GM21619 (cell line): ENCODE measurements around the gene UMAD1.

Source experiments
- ATAC-seq: cut with Tn5 transposase; IDR thresholded peaks from one replicate; pipeline ENCODE4 v1.9.1; 2021; ENCODE audit not compliant: unreplicated experiment

The UMAD1 gene

DNA sequence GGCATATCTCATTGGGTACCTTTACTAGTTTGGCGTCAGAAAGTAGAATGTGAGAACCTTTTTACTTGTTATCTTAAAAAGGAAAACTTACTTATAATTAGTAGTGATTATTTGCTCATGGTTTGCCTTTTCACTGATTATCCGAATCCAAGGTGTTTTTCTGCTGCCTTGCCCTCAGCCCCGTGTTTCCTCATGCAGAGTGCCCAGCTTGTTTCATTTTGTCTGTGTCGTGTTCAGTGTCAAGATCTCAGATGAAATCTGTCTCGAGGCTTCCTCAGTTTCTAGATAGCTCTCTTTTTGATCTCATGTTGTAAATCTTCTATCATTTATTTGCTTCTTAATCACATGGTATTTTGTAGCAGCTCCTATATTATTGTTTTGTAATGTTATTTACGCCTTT is 47.8 kb downstream of the UMAD1 start:
- no peak for ATAC-seq

DNA sequence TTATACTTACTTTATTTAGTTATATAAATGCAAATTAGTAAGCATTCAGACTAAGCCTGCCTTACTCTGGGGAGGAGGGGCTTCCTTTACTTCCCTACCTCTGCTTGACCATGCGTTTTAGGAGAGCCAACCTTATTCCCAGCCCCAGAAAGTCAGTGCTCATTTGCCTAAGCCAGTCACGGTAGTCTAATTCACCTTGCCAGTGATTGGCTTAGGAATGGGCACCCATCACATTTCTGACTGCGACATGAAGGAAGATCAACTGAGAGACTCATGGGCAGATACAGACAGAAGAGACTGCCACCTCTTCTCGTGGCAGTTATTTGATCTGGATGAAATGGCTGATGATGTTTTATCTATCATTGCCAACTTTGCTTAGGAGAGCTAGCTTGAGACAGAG is 48.4 kb downstream of the UMAD1 start:
- ATAC-seq: no peak

DNA sequence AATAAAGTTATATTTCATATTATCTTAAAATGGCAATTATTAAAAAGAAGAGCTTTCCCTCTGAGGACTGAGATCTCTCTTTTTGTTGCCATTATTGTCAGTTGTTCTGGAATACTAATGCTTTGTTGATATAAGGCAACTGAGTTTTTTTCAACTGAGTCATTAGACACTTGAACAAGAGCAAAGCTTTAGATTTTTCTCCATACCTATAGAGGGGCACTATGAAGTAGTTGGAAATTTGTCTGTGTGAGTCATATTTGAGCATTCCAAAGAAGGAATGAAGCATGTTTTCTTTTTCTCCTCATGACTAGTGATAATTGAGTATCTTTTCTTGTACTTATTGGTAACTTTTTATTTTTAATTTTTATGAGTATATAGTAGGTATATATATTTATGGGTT is 53.3 kb downstream of the UMAD1 start:
- ATAC-seq: no peak

DNA sequence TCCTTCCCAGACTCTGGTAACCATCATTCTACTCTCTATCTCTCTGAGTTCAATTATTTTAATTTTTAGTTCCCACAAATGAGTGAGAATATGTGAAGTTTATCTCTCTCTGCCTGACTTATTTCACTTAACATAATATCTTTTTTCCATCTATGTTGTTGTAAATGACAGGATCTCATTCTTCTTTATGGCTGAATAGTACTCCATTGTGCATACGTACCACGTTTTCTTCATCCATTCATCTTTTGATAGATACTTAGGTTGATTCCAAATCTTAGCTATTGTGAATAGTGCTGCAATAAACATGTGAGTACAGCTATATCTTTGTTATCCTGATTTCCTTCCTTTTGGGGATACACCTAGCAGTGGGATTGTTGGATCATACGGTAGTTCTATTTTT is 54.0 kb downstream of the UMAD1 start:
- no peak for ATAC-seq

DNA sequence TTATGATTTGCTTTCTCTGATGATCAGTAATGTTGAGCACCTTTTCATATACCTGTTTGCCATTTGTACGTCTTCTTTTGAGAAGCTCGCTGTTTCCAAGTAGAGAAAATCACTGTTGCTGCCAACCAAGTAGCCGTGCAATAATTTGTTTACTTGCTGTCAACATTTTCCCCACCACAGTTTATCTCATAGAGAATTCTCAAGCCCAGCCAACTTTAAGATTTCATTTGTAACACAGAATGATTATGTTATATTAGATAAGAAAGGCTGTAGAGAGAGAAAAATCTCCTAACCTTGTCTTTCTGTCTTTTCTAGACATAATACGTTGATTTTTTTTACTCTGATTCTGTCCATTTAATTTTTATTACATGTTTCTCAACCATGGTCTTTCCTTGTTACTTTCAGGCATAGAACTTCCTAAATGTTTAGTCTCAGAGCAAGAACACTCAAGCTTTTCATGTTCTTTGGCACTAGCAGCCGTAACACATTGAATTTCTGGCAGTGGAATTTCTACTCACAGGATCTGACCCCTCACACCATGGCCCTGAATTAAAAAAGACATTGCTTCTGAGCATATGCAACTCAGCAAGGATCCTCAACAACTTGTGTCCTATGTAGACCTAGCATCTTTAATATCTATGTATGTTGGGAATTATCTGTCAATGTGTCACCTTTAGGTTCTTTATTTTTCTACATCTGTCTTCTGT is 54.7 kb downstream of the UMAD1 start:
- ATAC-seq: no peak

DNA sequence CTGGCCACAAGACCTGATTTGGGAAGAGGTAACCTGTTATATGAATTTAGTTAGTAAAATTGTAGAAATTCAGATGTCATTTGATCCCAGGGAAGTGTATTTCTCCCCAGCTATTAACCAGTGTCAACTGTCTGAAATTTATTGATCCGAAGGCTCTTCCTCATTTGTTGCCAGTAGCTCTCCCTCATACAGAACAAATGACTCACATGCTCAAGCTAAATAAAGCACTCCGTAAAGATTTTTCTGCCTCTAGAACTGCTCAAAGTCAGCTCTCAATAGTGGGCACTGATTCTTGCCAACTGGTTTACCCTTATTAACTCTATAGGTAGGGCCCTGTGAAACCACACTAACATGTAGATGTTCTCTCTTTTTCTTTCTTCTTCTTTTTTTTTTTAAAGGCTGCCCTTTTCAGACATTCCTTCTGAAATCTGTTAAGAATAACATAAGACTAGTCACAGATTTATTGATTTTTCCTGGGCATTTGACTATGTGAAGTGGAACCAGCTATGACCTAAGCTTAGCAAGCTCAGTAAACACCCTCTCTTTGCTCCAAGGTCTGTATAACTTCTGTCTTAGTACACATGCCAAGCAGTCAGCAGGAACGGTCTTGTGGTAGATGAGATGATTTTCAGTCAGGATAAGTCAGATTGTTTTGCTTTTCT is 56.0 kb downstream of the UMAD1 start:
- no peak for ATAC-seq

DNA sequence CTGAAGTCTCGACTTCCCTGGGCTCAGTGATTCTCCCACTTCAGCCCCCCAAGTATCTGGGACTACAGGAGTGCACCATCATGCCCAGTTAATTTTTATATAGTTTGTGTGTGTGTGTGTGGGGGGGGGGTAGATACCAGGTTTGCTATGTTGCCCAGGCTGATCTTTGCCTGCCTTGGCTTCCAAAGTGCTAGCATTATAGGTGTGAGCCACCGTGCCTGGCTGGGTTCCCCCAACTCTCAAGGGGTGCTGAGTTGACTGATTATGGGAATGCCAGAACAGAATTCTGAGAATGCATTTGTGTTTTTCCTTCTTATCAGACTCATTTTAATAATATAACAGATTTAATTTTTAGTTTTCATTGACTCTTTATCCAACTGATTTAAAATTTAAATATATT is 58.4 kb downstream of the UMAD1 start:
- ATAC-seq: no peak

DNA sequence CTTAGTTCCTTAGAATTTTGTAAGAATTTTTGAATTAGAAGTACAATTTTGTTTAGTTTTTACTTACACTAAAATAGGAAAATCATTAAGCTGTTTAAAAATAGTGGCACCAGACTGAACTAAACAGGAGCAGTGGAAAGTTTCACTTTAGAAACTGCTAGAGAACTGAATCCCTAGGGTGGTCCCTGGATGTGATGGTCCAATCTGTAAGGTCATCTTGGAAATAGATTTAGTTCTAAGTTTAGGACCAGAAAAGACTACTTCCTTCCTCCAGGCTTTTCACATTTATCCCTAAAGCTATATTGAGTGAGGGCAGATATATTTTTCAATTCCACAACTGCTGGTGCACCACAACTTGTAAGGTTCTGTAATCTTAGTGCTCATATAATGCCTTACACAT is 58.8 kb downstream of the UMAD1 start:
- ATAC-seq: no peak

DNA sequence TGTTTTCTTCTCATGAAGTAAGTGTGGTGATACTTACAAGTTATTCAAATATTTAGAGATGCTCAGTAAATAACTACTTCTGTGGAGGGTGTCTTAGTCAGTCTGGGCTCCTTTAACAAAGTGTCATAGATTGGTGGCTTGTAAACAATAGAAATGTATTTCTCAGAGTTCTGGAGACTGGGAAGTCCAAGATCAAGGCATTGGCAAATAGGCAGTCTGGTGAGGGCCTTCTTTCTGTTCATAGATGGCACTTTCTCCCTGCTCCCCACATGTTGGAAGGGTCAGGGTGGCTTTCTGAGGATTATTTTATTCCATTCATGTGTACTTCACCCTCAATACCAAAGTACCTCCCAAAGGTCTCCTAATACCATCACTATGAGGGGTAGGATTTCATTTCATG is 59.4 kb downstream of the UMAD1 start:
- ATAC-seq: no peak

DNA sequence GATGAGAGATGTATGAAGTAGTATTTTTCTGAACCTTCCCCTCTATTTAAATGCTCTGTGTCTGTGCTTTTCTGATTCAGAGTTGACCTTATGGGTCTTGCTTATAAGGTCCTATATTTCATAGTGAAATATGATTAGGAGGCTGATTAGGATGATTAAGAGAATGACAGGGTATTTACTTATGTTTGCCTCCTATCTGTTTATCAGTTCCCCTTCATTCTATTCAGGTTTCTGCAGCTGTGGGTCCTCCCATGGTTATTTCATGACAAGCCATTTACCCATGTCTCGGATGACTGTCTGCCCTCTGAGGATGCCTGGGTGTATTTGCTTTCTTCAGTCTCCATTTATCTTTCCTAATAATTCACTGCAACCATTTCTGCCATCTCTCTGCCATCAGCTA is 61.0 kb downstream of the UMAD1 start:
- no peak for ATAC-seq

DNA sequence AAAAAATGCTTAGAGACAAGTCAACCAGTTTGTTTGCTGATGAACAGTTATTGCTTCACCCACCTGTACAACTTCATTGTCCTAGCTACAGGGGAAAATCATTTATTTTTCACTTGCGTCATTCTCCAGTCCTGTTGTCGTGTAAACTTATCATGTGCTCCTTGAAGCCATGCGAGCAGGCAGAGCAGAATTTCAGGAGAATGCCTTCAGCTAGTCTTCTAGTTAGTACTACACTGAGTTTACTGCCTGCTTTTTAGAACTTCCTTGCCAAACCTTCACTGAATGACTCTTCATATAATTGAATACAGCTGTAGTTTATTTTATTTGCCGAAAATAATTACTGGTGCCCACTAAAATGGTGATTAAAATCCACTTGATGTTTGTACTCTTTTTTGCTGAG is 62.3 kb downstream of the UMAD1 start:
- no peak for ATAC-seq

DNA sequence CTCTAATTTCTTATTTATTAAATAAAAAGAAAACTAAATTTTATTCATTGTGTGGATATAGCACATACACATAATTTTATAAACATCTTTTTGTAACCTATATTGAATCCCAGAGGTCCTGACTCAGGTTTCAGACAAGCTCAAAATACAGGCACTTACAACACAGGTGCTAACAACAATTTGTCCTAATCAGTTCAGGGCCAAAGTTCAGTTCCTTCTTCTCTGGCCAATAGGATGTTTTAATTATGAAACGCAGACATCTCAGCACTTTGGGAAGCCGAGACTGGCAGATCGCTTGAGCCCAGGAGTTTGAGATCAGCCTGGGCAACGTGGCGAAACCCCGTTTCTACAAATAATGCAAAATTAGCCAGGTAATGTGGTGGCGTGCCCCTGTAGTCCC is 62.9 kb downstream of the UMAD1 start:
- no peak for ATAC-seq

DNA sequence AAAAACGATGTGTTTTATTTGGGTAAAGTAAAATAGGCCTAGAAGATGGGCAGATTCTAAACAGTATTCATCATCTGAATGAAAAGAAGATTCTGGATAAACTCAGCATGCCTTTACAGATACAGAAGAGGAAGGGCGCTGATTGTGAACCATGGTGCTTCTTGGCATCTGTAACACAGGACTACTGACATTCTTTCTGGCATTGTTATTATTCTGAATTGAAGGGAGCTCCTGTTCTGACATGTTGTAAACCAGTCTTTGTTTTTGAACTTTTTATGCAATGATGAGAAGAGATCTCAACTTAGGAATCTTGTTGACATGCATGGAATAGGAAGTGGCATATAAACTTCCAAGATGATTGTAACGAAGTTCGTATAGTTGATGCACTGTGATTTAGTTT is 64.3 kb downstream of the UMAD1 start:
- ATAC-seq: no peak

DNA sequence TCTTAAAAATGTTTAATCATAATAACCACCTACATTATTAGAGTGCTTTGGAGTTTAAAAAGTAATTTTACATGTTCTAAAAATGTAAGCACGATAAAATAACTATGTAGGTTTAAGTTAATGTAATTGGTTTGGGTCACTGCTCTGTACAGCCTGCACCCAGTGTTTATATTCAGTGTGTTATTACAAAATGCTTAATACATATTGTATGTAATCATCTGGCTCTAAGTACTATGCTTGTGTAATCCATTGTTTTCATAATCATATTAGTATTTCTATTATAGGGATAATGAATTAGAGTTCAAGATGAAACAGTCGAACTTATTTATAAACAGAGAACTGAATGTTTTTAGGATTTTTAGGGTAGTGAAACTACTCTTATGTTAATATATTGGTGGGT is 64.8 kb downstream of the UMAD1 start:
- ATAC-seq: no peak

DNA sequence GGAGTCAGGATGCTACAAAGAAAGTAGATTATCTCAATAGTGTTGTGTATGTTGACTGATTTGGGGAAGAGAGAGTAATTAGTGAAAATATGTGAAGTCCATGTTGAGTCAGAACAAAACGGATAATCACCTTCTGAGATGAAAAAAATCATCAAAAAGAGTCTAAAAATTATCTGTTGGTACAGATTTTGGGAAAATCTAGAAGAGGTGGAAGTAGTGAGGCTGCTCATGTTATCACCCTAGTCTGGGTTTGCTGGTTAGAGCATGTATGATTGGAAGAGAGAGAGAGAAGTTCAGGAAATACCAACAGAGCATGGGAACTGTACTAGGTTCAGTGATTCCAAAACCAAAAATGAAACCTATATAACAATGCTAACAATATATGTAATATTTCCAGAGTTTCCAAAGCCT is 65.6 kb downstream of the UMAD1 start:
- peak; percentile 64 for ATAC-seq

DNA sequence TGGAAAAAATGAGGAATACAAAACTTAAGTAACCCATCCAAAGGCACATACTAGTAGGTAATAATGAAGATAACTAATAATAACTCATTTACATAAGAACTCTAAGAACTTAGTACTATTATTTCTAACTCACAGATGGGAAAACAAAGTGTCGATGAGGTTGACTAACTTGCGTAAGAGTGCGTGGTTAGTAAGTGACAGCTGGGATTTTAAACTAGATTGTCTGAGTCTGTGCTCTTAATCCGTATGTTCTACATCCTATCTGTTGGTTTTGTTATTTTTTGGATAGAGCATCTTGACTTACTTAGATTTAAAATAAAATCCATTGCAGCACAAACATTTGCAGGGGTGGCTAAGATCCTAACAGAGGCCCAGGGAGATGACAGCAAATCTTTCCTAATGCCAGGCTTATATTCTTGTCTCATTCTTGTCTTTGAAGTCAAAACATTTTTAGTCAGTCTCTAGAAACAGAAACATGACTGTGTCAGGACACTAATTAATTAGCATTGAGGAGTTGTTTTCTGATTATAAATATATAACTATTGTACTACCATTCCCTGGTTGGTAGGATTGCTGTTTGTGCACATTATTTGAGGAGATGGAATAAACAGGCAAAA is 66.1 kb downstream of the UMAD1 start:
- ATAC-seq: peak; percentile 39

DNA sequence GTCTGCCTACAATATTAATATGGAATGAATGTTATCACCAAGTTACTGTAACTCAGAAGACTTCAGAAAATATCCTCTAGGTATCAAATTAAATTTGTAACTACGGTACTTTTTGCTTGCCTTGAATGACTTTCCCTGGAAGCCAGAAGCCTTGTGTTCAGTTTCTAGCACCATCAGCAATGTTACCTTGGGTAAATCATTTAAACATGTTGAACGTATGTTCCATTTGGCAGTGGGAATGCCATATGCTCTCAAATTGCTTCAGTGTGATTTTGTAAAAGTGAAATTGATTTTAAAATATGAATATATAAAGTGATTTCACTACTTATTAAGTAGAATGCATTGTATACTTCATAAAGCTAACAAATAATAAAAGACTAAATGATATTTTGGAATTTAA is 66.7 kb downstream of the UMAD1 start:
- no peak for ATAC-seq

DNA sequence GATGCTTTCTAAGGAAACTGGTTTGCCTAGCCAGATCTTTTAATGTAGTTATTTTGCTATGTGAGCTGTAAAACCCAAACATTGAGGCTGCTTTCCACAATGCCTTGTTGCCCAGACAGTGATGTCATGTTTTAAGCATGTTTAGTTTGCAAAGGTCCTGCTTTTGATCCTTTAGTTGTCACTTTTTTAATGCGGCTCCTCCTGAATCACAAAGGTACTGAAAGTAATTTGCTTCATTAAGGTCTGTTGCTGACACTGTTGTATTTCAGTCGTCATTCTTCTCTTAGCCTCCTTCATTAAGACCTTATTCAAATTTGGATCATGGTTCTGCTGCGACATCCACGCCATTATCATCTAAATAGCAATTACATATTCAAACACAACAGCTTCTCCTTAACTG is 67.3 kb downstream of the UMAD1 start:
- ATAC-seq: no peak

DNA sequence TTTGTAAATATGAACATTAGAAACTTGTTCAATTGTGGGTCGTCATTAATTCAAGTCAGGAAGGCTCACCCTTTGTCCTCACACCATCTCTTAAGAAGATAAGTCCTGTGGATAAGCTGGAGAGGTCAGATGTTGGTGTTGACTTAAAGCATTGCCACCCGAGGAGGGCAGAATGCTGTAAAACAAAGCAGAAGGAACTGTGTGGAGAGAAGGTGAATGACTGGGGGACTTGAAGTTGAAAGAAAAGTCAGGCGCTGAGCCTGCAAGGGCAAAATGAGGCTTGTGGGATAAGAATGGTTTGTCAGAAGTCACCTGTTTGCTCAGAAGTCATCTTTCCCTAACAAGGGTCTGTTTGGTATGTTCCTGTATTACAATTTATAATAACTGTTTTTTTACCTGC is 68.7 kb downstream of the UMAD1 start:
- ATAC-seq: no peak

DNA sequence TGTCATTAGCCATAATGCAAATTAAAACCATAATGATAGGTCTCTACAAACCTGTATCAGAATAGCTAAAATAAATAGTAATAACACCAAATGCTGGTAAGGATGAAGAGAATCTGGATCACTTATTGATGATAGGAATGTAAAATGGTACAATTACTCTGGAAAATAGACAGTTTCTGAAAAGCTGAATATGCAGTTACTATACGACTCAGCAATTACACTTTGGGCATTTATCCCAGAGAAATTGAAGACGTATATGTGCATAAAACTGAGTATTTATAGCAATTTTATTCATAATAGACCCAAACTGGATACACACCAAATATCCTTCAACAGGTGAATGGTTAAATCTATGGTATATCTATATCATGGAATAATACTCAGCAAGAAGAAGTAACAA is 69.9 kb downstream of the UMAD1 start:
- no peak for ATAC-seq

DNA sequence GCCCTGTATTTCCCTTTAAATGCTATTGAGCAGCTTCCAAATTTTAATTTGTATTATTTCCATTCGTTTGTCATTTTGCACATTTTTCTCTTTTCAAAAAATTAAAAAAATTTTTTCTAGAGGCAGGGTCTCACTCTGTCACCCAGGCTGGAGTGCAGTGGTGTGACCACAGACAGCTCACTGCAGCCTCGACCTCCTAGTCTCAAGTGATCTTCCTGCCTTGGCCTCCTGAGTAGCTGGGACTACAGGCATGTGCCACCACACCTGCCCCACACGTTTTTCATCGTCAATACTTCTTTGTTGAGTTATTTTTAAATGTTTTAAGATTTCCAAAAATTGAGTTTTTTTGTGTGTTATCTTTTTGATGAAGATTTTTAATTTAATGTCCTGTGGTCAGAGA is 73.2 kb downstream of the UMAD1 start:
- ATAC-seq: no peak

DNA sequence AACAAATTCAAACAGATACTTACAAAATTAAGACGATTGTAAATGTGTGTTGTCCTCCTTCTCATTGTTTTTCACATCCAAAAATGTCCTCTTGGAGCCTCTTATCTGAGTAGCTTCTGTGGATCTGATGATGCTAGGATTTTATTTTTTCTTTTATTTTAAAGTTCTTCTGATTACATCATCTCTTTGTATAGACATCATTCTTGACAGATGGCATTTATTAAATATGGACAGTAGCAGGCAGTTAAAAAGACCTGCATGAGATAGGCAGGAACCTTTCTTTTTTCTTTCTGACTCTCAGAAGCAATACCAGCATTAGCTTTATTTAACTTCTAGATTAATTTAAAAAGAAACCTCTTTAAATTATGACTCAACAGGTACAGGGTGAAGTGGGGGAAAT is 77.9 kb downstream of the UMAD1 start, which contains the start of gene RPA3:
Gene RPA3 (minus strand): TSS at position 116 of the 400 bp plus-strand sequence. CDS start 78,189 bp downstream, outside the sequence.
- no peak for ATAC-seq
